Activated CD8-positive, alpha-beta T cell treated with anti-CD3 and anti-CD28 coated beads for 36 hours (primary cell): ENCODE measurements around the gene RSRC1. TPM values are rescaled to one million over a fixed set of nuclear protein-coding genes. Genes with fewer than 3 reads are reported as not detected.
"Not testable (repeated sequence)": the region's sequence is repeated elsewhere in the genome, so short reads cannot be mapped to it uniquely, and the experiment has no call there.

Source experiments
- ATAC-seq: fragments of 200-7000 bp; cut with Tn5 transposase; one replicate; pipeline ENCODE4 v1.10.0; 2021; ENCODE audit warnings: mild to moderate bottlenecking, moderate library complexity
- CTCF ChIA-PET: fragments of 350-600 bp; sonication (Branson Sonifier 250); formaldehyde crosslinking; loops from one replicate; lab custom pipeline; 2021; ENCODE audit warnings: antibody characterized with exemption; lab: Charles Lee
- POLR2A ChIA-PET: fragments of 350-600 bp; sonication (Branson Sonifier 250); formaldehyde crosslinking; loops from one replicate; lab custom pipeline; 2021; ENCODE audit warnings: antibody characterized with exemption; lab: Charles Lee
- DNase-seq: peaks from one replicate; pipeline ENCODE4 v3.0.0-alpha.2; 2020
- H3K27ac Mint-ChIP-seq: one replicate; pipeline ENCODE4 v1.8.0; 2021; ENCODE audit warnings: mild to moderate bottlenecking, mixed read lengths
- H3K27me3 Mint-ChIP-seq: one replicate; pipeline ENCODE4 v1.8.0; 2021; ENCODE audit warnings: mixed read lengths
- H3K36me3 Mint-ChIP-seq: one replicate; pipeline ENCODE4 v1.8.0; 2021; ENCODE audit warnings: low read depth, mixed read lengths
- H3K4me1 Mint-ChIP-seq: one replicate; pipeline ENCODE4 v1.8.0; 2021; ENCODE audit warnings: low read depth, mixed read lengths
- H3K4me3 Mint-ChIP-seq: one replicate; pipeline ENCODE4 v1.8.0; 2021; ENCODE audit warnings: mild to moderate bottlenecking, moderate library complexity, mixed read lengths
- H3K9me3 Mint-ChIP-seq: one replicate; pipeline ENCODE4 v1.8.0; 2021; ENCODE audit warnings: mixed read lengths
- intact Hi-C: fragments of 100-400 bp; cut with micrococcal nuclease; formaldehyde crosslinking; loops from one replicate; pipeline ENCODE4 v1.10.0; 2022
- total RNA-seq, 2 experiments: library from RNA; stranded (reverse); gene quantifications; one replicate each; pipeline ENCODE4 v1.2.3, GENCODE V29; 2021
- TF ChIP-seq, protein P1 (sequence below): fragments of 200-600 bp; IDR thresholded peaks from one replicate; pipeline ENCODE4 v1.8.0; 2022; ENCODE audit warnings: antibody characterized with exemption, mild to moderate bottlenecking

The RSRC1 gene
- total RNA-seq, 2 experiments from 2014 or later: 37.9 to 44.7 TPM

DNA sequence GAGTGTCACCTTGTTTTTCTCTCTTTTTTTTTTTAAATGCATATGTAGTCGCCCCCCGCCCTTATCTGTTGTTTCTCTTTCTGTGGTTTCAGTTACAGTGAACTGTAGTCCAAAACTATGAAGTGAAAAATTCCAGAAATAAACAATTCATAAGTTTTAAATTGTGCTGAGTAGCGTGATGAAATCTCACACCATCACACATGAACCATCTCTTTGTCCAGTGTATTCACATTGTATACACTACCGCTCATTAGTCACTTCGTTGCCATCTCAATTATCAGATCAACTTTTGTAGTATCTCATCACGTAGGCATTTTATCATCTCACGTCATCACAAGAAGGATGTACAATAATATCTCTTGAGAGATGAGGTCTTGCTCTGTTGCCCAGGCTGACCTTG is 398.6 kb downstream of the RSRC1 start:
- TF ChIP-seq, protein P1, sequence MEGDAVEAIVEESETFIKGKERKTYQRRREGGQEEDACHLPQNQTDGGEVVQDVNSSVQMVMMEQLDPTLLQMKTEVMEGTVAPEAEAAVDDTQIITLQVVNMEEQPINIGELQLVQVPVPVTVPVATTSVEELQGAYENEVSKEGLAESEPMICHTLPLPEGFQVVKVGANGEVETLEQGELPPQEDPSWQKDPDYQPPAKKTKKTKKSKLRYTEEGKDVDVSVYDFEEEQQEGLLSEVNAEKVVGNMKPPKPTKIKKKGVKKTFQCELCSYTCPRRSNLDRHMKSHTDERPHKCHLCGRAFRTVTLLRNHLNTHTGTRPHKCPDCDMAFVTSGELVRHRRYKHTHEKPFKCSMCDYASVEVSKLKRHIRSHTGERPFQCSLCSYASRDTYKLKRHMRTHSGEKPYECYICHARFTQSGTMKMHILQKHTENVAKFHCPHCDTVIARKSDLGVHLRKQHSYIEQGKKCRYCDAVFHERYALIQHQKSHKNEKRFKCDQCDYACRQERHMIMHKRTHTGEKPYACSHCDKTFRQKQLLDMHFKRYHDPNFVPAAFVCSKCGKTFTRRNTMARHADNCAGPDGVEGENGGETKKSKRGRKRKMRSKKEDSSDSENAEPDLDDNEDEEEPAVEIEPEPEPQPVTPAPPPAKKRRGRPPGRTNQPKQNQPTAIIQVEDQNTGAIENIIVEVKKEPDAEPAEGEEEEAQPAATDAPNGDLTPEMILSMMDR: no peak
- Mint-ChIP-seq H3K9me3 (peaks cover 8% of the 10 kb centered on the region), H3K4me3 (no peak overlapping the region), H3K4me1 (no peaks in the 10 kb centered on the region), H3K27ac (no peak overlapping the region), H3K27me3 (no peaks in the 10 kb centered on the region), H3K36me3 (peaks cover 5% of the 10 kb centered on the region)
- ChIA-PET POLR2A (no interaction called here), CTCF (no interaction called here)
- DNase-seq (no peak), ATAC-seq (no peak)
- intact Hi-C loops: no loop called here

DNA sequence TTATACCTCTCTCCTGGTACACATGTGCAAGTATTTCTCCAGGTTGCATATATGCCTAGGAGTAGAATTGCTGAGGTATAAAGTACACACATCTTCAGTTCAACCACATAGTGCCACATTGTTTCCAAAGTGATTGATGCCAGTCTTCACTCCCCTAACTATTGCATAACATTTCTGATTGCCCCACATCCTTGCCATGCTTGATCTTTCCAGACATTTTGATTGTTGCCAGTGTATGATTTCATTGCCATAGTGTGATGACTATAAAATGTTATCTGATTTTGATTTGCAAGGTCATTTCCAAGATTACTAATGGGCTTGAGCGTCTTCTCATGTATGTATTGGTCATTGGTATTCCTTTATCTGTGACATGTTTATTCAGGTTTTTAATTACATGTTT is 400.0 kb downstream of the RSRC1 start:
- Mint-ChIP-seq H3K4me1 (no peaks in the 10 kb centered on the region), H3K4me3 (no peak overlapping the region), H3K27me3 (no peaks in the 10 kb centered on the region), H3K36me3 (peaks cover 10% of the 10 kb centered on the region), H3K9me3 (peaks cover 13% of the 10 kb centered on the region), H3K27ac (no peak overlapping the region)
- TF ChIP-seq, protein P1: no peak
- CTCF ChIA-PET: no interaction called here
- ATAC-seq (no peak), DNase-seq (no peak)
- POLR2A ChIA-PET: no interaction called here
- intact Hi-C loops: no loop called here

DNA sequence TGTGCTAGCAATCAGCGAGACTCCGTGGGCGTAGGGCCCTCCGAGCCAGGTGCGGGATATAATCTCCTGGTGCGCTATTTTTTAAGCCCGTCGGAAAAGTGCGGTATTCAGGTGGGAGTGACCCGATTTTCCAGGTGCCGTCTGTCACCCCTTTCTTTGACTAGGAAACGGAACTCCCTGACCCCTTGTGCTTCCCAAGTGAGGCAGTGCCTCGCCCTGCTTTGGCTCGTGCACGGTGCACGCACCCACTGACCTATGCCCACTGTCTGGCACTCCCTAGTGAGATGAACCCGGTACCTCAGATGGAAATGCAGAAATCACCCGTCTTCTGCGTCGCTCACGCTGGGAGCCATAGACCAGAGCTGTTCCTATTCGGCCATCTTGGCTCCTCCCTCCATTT is 406.8 kb downstream of the RSRC1 start:
- POLR2A ChIA-PET, ATAC-seq, H3K4me1 Mint-ChIP-seq, H3K27me3 Mint-ChIP-seq, DNase-seq, CTCF ChIA-PET, H3K27ac Mint-ChIP-seq, H3K4me3 Mint-ChIP-seq, intact Hi-C loops, H3K9me3 Mint-ChIP-seq: not testable (repeated sequence)
- H3K36me3 Mint-ChIP-seq: peaks cover 10% of the 10 kb centered on the region

DNA sequence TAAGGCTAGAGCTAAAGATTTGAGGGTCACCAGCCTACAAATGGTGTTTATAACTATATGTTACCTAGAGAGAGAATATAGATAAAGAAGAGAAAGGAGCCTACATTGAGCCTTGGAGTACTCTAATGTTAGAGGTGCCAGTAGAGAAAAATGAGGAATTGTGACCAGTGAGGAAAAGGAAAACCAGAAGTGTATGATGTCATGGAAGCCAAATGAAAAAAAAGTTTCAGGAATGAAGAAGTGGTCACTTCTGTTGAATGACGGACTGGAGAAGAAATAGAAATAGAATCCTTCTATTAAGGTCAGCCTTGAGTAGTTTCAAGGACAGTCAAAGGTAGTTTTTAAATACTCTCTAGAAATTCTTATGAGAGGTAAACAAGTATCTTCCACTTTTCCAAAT is 409.9 kb downstream of the RSRC1 start:
- no peak for ATAC-seq
- intact Hi-C loops: no loop called here
- no peak for DNase-seq
- H3K27me3 Mint-ChIP-seq: no peaks in the 10 kb centered on the region
- POLR2A ChIA-PET: no interaction called here
- no peaks in the 10 kb centered on the region for H3K4me1 Mint-ChIP-seq
- H3K27ac Mint-ChIP-seq: no peak overlapping the region
- TF ChIP-seq, protein P1: no peak
- no peaks in the 10 kb centered on the region for H3K9me3 Mint-ChIP-seq
- CTCF ChIA-PET: no interaction called here
- peaks cover 6% of the 10 kb centered on the region for H3K36me3 Mint-ChIP-seq
- no peak overlapping the region for H3K4me3 Mint-ChIP-seq

DNA sequence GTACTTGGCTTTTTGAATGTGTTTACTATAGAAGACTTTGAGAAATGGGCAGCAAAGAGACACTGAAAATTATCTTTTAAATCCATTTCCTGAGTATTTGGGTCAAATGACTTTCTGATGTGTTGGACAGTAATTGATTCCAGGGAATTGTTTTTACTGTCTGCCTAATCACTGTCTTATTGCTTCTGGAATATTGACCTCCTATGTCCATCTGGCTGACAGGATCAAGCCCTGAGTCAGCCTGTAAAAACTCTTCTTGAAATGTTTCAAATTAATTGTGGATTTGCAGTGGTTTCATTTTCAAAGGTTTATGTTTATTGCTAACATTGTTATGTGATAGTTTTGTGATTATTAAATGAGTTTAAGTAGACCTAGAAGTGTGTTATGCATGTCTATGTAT is 410.5 kb downstream of the RSRC1 start:
- ATAC-seq (no peak), DNase-seq (no peak)
- ChIA-PET CTCF (no interaction called here), POLR2A (no interaction called here)
- no peaks in the 10 kb centered on the region for H3K27me3 Mint-ChIP-seq
- H3K4me3 Mint-ChIP-seq: no peak overlapping the region
- intact Hi-C loops: no loop called here
- no peaks in the 10 kb centered on the region for H3K9me3 Mint-ChIP-seq
- H3K36me3 Mint-ChIP-seq: peaks cover 6% of the 10 kb centered on the region
- TF ChIP-seq, protein P1: no peak
- no peaks in the 10 kb centered on the region for H3K4me1 Mint-ChIP-seq
- no peak overlapping the region for H3K27ac Mint-ChIP-seq
